OCI-LY7 (cell line): ENCODE data around the gene CD22. TPM values are rescaled to one million over a fixed set of nuclear protein-coding genes. Genes with fewer than 3 reads are reported as not detected.

Experiments used
- BruUV-seq: library from RNA; stranded (reverse); fragments of 400-500 nt; replicated peaks from 2 replicates; lab custom pipeline; 2021; lab: Mats Ljungman, UMichigan
- CTCF ChIA-PET: fragments of 300-600 bp; sonication (Branson Sonifier 250); formaldehyde crosslinking; loops from one replicate; lab custom pipeline; 2022; ENCODE audit warnings: antibody characterized with exemption; ENCODE audit not compliant: unreplicated experiment; lab: Charles Lee
- POLR2A ChIA-PET: fragments of 300-600 bp; sonication (Branson Sonifier 250); formaldehyde crosslinking; loops from one replicate; lab custom pipeline; 2022; ENCODE audit warnings: antibody characterized with exemption; lab: Charles Lee
- DNase-seq: peaks from one replicate; pipeline ENCODE4 v3.0.0-alpha.2; 2015; ENCODE audit warnings: low spot score
- H2AFZ ChIP-seq: fragments of 200-600 bp; sonication (generic), shearing (Covaris generic); 2 replicates; pipeline ENCODE4 v1.6.1; 2014; ENCODE audit warnings: mild to moderate bottlenecking, antibody characterized with exemption, low read length, moderate library complexity
- H3K27ac ChIP-seq: fragments of 200-600 bp; sonication (generic); 2 replicates; pipeline ENCODE4 v1.5.1; 2014; ENCODE audit warnings: mixed run types, low read depth, mild to moderate bottlenecking, moderate library complexity, low read length, inconsistent platforms; ENCODE audit not compliant: poor library complexity, severe bottlenecking
- H3K36me3 ChIP-seq: fragments of 200-600 bp; sonication (generic); 2 replicates; pipeline ENCODE4 v1.6.1; 2014; ENCODE audit warnings: mild to moderate bottlenecking, antibody characterized with exemption, low read length, moderate library complexity, mixed read lengths; ENCODE audit not compliant: insufficient read depth
- H3K4me1 ChIP-seq: fragments of 200-600 bp; sonication (generic); 2 replicates; pipeline ENCODE4 v1.5.1; 2014; ENCODE audit warnings: mild to moderate bottlenecking, low read length; ENCODE audit not compliant: insufficient read depth, poor library complexity, severe bottlenecking
- H3K4me2 ChIP-seq: fragments of 200-600 bp; sonication (generic); 2 replicates; pipeline ENCODE4 v1.6.1; 2014; ENCODE audit warnings: mild to moderate bottlenecking, low read length
- H3K4me3 ChIP-seq: fragments of 200-600 bp; sonication (generic); 2 replicates; pipeline ENCODE4 v1.5.1; 2014; ENCODE audit warnings: mild to moderate bottlenecking, low read depth, low read length; ENCODE audit not compliant: poor library complexity, severe bottlenecking
- H3K79me2 ChIP-seq: fragments of 200-600 bp; sonication (generic); 2 replicates; pipeline ENCODE4 v1.6.1; 2016; ENCODE audit warnings: low read depth, mild to moderate bottlenecking, low read length, moderate library complexity, mixed read lengths; ENCODE audit not compliant: insufficient read depth
- H3K9me2 ChIP-seq: fragments of 200-600 bp; sonication (generic); 2 replicates; pipeline ENCODE4 v1.6.1; 2016; ENCODE audit warnings: mild to moderate bottlenecking, low read length, mixed read lengths; ENCODE audit not compliant: insufficient read depth
- H3K9me3 ChIP-seq: fragments of 200-600 bp; sonication (generic); 2 replicates; pipeline ENCODE4 v1.6.1; 2014; ENCODE audit warnings: mild to moderate bottlenecking, mixed run types, low read length, mixed read lengths
- H4K20me1 ChIP-seq: fragments of 200-600 bp; sonication (generic); 2 replicates; pipeline ENCODE4 v1.6.1; 2014; ENCODE audit warnings: mild to moderate bottlenecking, antibody characterized with exemption, low read length, moderate library complexity, mixed read lengths; ENCODE audit not compliant: insufficient read depth
- CTCF ChIP-seq: fragments of 200-600 bp; sonication (generic); conservative IDR thresholded peaks from 2 replicates; pipeline ENCODE4 v1.5.1; 2014; ENCODE audit warnings: mild to moderate bottlenecking, antibody characterized with exemption, low read length, moderate library complexity, mixed read lengths
- EZH2phosphoT487 ChIP-seq: fragments of 200-600 bp; sonication (generic); IDR thresholded peaks from 2 replicates; pipeline ENCODE4 v1.6.1; 2018; ENCODE audit warnings: low read depth, borderline replicate concordance, mild to moderate bottlenecking, mixed run types, antibody characterized with exemption, low read length, moderate library complexity, mixed read lengths
- intact Hi-C: fragments of 100-400 bp; cut with micrococcal nuclease; formaldehyde crosslinking; loops from one replicate; pipeline ENCODE4 v1.10.0; 2022; ENCODE audit not compliant: unreplicated experiment
- total RNA-seq, 2 experiments: library from RNA; depleted of rRNA in 1 of 2; stranded (reverse); fragments of >200 nt in 1 of 2; shearing (Covaris generic) in 1 of 2; gene quantifications; 2 replicates each; pipeline ENCODE4 v1.2.3, GENCODE V29; 2014 to 2022

CD22 gene
- total RNA-seq, 2 experiments from 2014 or later, result 413 to 972 TPM

- Histone ChIP-seq H3K9me3 (no peaks in the 10 kb centered on the region), H4K20me1 (no peaks in the 10 kb centered on the region), H3K4me2 (no peak overlapping the region), H3K4me3 (no peak overlapping the region), H2AFZ (no peak overlapping the region), H3K4me1 (no peaks in the 10 kb centered on the region), H3K36me3 (no peaks in the 10 kb centered on the region), H3K79me2 (no peaks in the 10 kb centered on the region), H3K27ac (no peak overlapping the region), H3K9me2 (no peaks in the 10 kb centered on the region)
- no TSS peak for BruUV-seq
- ChIA-PET CTCF (no interaction called here), POLR2A (no interaction called here)
- intact Hi-C loops, result no loop called here
- no peak for DNase-seq
- TF ChIP-seq CTCF, result no peak
- TF ChIP-seq EZH2phosphoT487, result no peak
Measured at GRCh38 chr19:35379992-35380391, 51.0 kb downstream of the CD22 start.

DNA sequence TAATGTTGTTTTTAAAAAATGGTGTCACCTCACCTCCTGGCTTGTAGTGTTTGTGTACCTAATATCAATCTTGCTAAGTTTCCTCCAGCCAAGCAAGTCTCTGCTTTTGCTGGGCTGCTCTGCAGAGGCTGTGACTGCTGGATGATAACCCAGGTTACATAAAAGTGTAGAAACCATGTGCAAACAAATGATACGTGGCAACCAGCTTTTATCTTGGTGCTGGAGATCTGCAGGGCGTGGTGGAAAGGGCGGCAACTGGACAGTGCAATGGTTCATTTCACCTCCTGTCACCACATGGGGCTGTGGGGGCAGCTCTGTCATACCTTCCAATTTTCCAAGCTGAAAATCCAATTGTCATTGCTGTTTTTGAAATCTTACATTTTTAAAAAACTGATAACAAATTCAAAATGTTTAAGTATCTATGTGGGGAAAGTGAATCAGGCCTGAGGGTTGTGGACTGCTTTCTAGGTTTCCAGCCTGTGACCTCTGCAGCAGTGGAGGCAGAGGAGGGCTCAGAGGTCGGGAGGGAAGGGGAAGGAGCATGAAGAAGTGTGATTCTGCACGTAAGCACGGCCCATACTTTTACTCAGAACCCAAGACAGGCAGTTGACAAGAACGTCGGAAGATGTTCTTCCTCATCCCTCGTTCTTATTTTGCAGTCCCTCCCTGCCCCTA, 51.6 kb downstream of the CD22 start:
- Histone ChIP-seq H3K36me3 (no peaks in the 10 kb centered on the region), H3K4me3 (no peak overlapping the region), H3K9me2 (no peaks in the 10 kb centered on the region), H3K9me3 (no peaks in the 10 kb centered on the region), H2AFZ (no peak overlapping the region), H3K27ac (no peak overlapping the region), H3K4me2 (no peak overlapping the region), H3K79me2 (no peaks in the 10 kb centered on the region), H3K4me1 (no peaks in the 10 kb centered on the region), H4K20me1 (no peaks in the 10 kb centered on the region)
- no peak for DNase-seq
- TF ChIP-seq EZH2phosphoT487 (no peak), CTCF (no peak)
- ChIA-PET POLR2A (no interaction called here), CTCF (no interaction called here)
- intact Hi-C loops, result no loop called here
- BruUV-seq, result no TSS peak

DNA sequence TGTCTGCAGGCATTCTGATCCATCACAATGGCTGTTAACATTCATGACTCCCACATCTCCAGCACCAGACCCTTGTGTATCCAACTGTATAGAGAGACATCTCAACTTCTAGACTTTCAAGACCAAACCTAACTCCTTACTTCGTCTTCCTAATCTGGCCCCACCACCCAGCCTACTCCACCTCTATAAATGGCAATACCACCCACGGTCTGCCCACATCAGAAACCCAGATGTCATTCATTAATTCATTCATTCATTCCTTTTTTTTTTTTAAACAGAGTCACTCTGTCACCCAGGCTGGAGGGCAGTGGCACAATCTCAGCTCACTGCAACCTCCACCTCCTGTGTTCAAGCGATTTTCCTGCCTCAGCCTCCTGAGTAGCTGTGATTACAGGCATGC, 52.3 kb downstream of the CD22 start:
- DNase-seq, result no peak
- Histone ChIP-seq H3K79me2 (no peaks in the 10 kb centered on the region), H3K4me2 (no peak overlapping the region), H4K20me1 (no peaks in the 10 kb centered on the region), H2AFZ (no peak overlapping the region), H3K36me3 (no peaks in the 10 kb centered on the region), H3K9me3 (peaks cover 2% of the 10 kb centered on the region; the same call in 1 of the 2 replicates), H3K27ac (no peak overlapping the region), H3K4me3 (no peak overlapping the region), H3K4me1 (no peaks in the 10 kb centered on the region), H3K9me2 (no peaks in the 10 kb centered on the region)
- ChIA-PET POLR2A (no interaction called here), CTCF (no interaction called here)
- TF ChIP-seq EZH2phosphoT487, result no peak
- no peak for TF ChIP-seq CTCF
- no TSS peak for BruUV-seq
- intact Hi-C loops, result no loop called here
